Liver (tissue), 9 donors: Measurements from ENCODE around the gene AIG1. TPM values are rescaled to one million over a fixed set of nuclear protein-coding genes. Genes with fewer than 3 reads are reported as not detected.

Experiments
- DNase-seq: peaks from one replicate; pipeline ENCODE4 v3.0.0-alpha.2; 2017; ENCODE audit warnings: low spot score
- H3K27ac ChIP-seq, 2 donors: one replicate each; pipeline ENCODE4 v1.7.0; 2013; ENCODE audit warnings: inconsistent platforms in 2 of 2, low read length in 2 of 2, control low read depth in 1 of 2, low read depth in 1 of 2, mild to moderate bottlenecking in 1 of 2
- H3K27me3 ChIP-seq, 4 donors: one replicate each; pipeline versions ENCODE4 v1.6.1 to v1.7.0; 2013; ENCODE audit warnings: low read length in 3 of 4, inconsistent platforms in 1 of 4, mild to moderate bottlenecking in 1 of 4, moderate library complexity in 1 of 4; ENCODE audit not compliant: control insufficient read depth in 4 of 4, insufficient read depth in 4 of 4
- H3K36me3 ChIP-seq, 4 donors: one replicate each; pipeline versions ENCODE4 v1.6.1 to v1.7.0; 2013; ENCODE audit warnings: low read length in 3 of 4, mild to moderate bottlenecking in 3 of 4, low read depth in 1 of 4, moderate library complexity in 1 of 4; ENCODE audit not compliant: control insufficient read depth in 4 of 4, insufficient read depth in 3 of 4
- H3K4me1 ChIP-seq, 4 donors: one replicate each; pipeline versions ENCODE4 v1.6.1 to v1.7.0; 2013; ENCODE audit warnings: low read length in 3 of 4, mild to moderate bottlenecking in 3 of 4, moderate library complexity in 1 of 4; ENCODE audit not compliant: control insufficient read depth in 4 of 4, insufficient read depth in 4 of 4
- H3K4me3 ChIP-seq, 3 donors: one replicate each; pipeline versions ENCODE4 v1.6.1 to v1.7.0; 2013; ENCODE audit warnings: low read length in 3 of 3, control low read depth in 1 of 3, low read depth in 1 of 3, mild to moderate bottlenecking in 1 of 3
- H3K9ac ChIP-seq, 2 donors: one replicate each; pipeline ENCODE4 v1.7.0; 2013; ENCODE audit warnings: low read length in 2 of 2, mild to moderate bottlenecking in 2 of 2, moderate library complexity in 2 of 2, control low read depth in 1 of 2, low read depth in 1 of 2
- H3K9me3 ChIP-seq, 4 donors: one replicate each; pipeline versions ENCODE4 v1.6.1 to v1.7.0; 2013; ENCODE audit warnings: low read length in 3 of 4; ENCODE audit not compliant: control insufficient read depth in 4 of 4
- ATF3 ChIP-seq: IDR thresholded peaks from 2 replicates; pipeline ENCODE4 v1.6.1; 2016; ENCODE audit warnings: antibody characterized with exemption
- CTCF ChIP-seq: fragments of 150-350 bp; IDR thresholded peaks from 2 replicates; pipeline ENCODE4 v1.5.1; 2017; ENCODE audit warnings: improper control_type of control experiment, low read depth, low read length; ENCODE audit not compliant: missing input control
- EGR1 ChIP-seq, 2 donors: IDR thresholded peaks; 2 replicates each; pipeline ENCODE4 v1.6.1; 2016 to 2018; ENCODE audit warnings: antibody characterized with exemption in 2 of 2, low read depth in 2 of 2
- FOXA1 ChIP-seq: IDR thresholded peaks from 2 replicates; pipeline ENCODE4 v1.6.1; 2016; ENCODE audit warnings: antibody characterized with exemption
- FOXA2 ChIP-seq: IDR thresholded peaks from 2 replicates; pipeline ENCODE4 v1.6.1; 2016; ENCODE audit warnings: antibody characterized with exemption
- GABPA ChIP-seq, 2 donors: IDR thresholded peaks in 1 of 2; conservative IDR thresholded peaks in 1 of 2; 2 replicates each; pipeline ENCODE4 v1.6.1; 2016; ENCODE audit warnings: antibody characterized with exemption in 2 of 2, mild to moderate bottlenecking in 1 of 2, moderate library complexity in 1 of 2
- HNF4A ChIP-seq, 2 donors: conservative IDR thresholded peaks; 2 replicates each; pipeline ENCODE4 v1.6.1; 2016; ENCODE audit warnings: antibody characterized with exemption in 2 of 2, mild to moderate bottlenecking in 2 of 2
- HNF4G ChIP-seq: IDR thresholded peaks from 2 replicates; pipeline ENCODE4 v1.6.1; 2016; ENCODE audit warnings: antibody characterized with exemption
- JUND ChIP-seq, 2 donors: IDR thresholded peaks; 2 replicates each; pipeline ENCODE4 v1.6.1; 2016; ENCODE audit warnings: antibody characterized with exemption in 2 of 2
- NR2F2 ChIP-seq: IDR thresholded peaks from 2 replicates; pipeline ENCODE4 v1.6.1; 2016; ENCODE audit warnings: antibody characterized with exemption
- RAD21 ChIP-seq, 2 donors: IDR thresholded peaks; 2 replicates each; pipeline ENCODE4 v1.6.1; 2016; ENCODE audit warnings: antibody characterized with exemption in 2 of 2, mild to moderate bottlenecking in 2 of 2
- RXRA ChIP-seq, 2 donors: IDR thresholded peaks; 2 replicates each; pipeline ENCODE4 v1.6.1; 2017 to 2018; ENCODE audit warnings: antibody characterized with exemption in 2 of 2, mild to moderate bottlenecking in 1 of 2
- SP1 ChIP-seq: IDR thresholded peaks from 2 replicates; pipeline ENCODE4 v1.6.1; 2018; ENCODE audit warnings: antibody characterized with exemption, mild to moderate bottlenecking
- TAF1 ChIP-seq: conservative IDR thresholded peaks from 2 replicates; pipeline ENCODE4 v1.6.1; 2016; ENCODE audit warnings: antibody characterized with exemption, mild to moderate bottlenecking
- YY1 ChIP-seq: IDR thresholded peaks from 2 replicates; pipeline ENCODE4 v1.6.1; 2016; ENCODE audit warnings: antibody characterized with exemption, mild to moderate bottlenecking
- ZBTB33 ChIP-seq: IDR thresholded peaks from 2 replicates; pipeline ENCODE4 v1.6.1; 2016; ENCODE audit warnings: antibody characterized with exemption
- WGBS: extraction: QIAGEN DNeasy Blood & Tissue Kit; methylation state at CpG from one replicate; pipeline ENCODE4 v1.1.7; 2013; 5-methylcytosine and 5-hydroxymethylcytosine counted together
- polyA plus RNA-seq, 2 donors: library from polyadenylated mRNA; stranded (reverse) in 1 of 2; unstranded in 1 of 2; fragments of 200-250 nt in 1 of 2; fragments of >200 nt in 1 of 2; fragmentation: Nextera tagmentation in 1 of 2; extraction: Ambion mirVana in 1 of 2; gene quantifications; one replicate each; pipeline versions ENCODE4 v1.2.1 to v1.2.3, GENCODE V29; 2013 to 2015
- total RNA-seq, 2 donors: library from RNA; depleted of rRNA; stranded (reverse); fragments of >200 nt; gene quantifications; one replicate each; pipeline ENCODE4 v1.2.3, GENCODE V29; 2014
- TF ChIP-seq, protein P1 (sequence below): IDR thresholded peaks from 2 replicates; pipeline ENCODE4 v1.6.1; 2016; ENCODE audit warnings: antibody characterized with exemption, mild to moderate bottlenecking
- donor health status: healthy.
- donor health status: healthy.
- donor health status: healthy.
- donor health status: healthy.
- donor health status: healthy.

Gene AIG1
- total and polyA plus RNA-seq, 4 donors, result 74.8 to 169 (median 121) TPM

DNA sequence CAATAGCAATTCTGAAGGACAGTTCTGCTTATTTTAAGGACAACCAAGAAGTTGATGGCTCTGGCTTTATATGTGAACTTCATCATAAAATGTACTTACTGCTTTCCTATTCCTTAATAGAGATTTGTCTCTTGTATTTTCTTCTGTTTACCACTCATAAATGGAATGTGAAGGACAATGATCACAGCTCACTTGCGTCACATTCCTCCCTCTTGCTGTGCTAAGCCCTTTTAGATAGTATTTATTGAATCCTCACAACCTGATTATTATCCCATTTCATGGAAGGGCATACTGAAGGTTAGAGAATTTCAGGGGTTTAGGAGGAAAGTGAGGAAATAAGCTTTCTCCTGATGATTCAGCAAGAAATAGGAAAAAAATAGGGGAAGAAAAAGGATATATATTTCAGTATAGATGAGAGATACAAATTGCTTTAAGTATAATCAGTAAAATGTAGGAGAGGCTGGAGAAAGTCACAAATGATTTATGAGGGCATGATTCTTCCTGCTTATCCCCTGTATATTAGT, 132.9 kb downstream of the AIG1 start:
- Histone ChIP-seq H3K4me3 (no peak overlapping the region), H3K9me3 (no peaks in the 10 kb centered on the region), H3K9ac (no peak overlapping the region), H3K27ac (no peak overlapping the region), H3K36me3 (peaks cover 1 to 18% (median 5%) of the 10 kb centered on the region in 4 donors), H3K4me1 (no peaks in the 10 kb centered on the region), H3K27me3 (no peaks in the 10 kb centered on the region)
- 99% methylated on average over 1 of the region's 1 CpG for WGBS
- DNase-seq, result no peak
- TF ChIP-seq SP1 (no peak), FOXA1 (no peak), RXRA (IDR thresholded peaks at IDR 0.05) (no peak)

- Histone ChIP-seq H3K9me3 (no peaks in the 10 kb centered on the region), H3K4me1 (no peaks in the 10 kb centered on the region), H3K27ac (no peak overlapping the region), H3K36me3 (peaks cover under 1 to 15% (median 5%) of the 10 kb centered on the region in 4 donors), H3K9ac (no peak overlapping the region), H3K27me3 (no peaks in the 10 kb centered on the region), H3K4me3 (no peak overlapping the region)
- 98% methylated on average over 9 of the region's 9 CpGs for WGBS
- no peak for TF ChIP-seq FOXA1
- no peak for TF ChIP-seq HNF4A (conservative IDR thresholded peaks at IDR 0.05)
- TF ChIP-seq RAD21 (IDR thresholded peaks at IDR 0.05), result no peak
- TF ChIP-seq CTCF, result no peak
- TF ChIP-seq TAF1, result no peak
- no peak for TF ChIP-seq HNF4G
- TF ChIP-seq, protein P1, sequence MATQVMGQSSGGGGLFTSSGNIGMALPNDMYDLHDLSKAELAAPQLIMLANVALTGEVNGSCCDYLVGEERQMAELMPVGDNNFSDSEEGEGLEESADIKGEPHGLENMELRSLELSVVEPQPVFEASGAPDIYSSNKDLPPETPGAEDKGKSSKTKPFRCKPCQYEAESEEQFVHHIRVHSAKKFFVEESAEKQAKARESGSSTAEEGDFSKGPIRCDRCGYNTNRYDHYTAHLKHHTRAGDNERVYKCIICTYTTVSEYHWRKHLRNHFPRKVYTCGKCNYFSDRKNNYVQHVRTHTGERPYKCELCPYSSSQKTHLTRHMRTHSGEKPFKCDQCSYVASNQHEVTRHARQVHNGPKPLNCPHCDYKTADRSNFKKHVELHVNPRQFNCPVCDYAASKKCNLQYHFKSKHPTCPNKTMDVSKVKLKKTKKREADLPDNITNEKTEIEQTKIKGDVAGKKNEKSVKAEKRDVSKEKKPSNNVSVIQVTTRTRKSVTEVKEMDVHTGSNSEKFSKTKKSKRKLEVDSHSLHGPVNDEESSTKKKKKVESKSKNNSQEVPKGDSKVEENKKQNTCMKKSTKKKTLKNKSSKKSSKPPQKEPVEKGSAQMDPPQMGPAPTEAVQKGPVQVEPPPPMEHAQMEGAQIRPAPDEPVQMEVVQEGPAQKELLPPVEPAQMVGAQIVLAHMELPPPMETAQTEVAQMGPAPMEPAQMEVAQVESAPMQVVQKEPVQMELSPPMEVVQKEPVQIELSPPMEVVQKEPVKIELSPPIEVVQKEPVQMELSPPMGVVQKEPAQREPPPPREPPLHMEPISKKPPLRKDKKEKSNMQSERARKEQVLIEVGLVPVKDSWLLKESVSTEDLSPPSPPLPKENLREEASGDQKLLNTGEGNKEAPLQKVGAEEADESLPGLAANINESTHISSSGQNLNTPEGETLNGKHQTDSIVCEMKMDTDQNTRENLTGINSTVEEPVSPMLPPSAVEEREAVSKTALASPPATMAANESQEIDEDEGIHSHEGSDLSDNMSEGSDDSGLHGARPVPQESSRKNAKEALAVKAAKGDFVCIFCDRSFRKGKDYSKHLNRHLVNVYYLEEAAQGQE, result no peak
- TF ChIP-seq GABPA (IDR thresholded peaks at IDR 0.05 in 1 of 2, conservative IDR thresholded peaks at IDR 0.05 in 1 of 2), result no peak
- TF ChIP-seq RXRA (IDR thresholded peaks at IDR 0.05), result no peak
- TF ChIP-seq YY1, result no peak
- TF ChIP-seq NR2F2, result no peak
- no peak for TF ChIP-seq SP1
- no peak for TF ChIP-seq FOXA2
- TF ChIP-seq EGR1 (IDR thresholded peaks at IDR 0.05; ENCODE audit: low read depth in 2 of 2), result no peak
- TF ChIP-seq ZBTB33, result no peak
- TF ChIP-seq JUND (IDR thresholded peaks at IDR 0.05), result no peak
- TF ChIP-seq ATF3, result no peak
- no peak for DNase-seq
These were observed 133.5 kb downstream of the AIG1 start for GRCh38 chr6:143194095-143194589.
